Measurements from ENCODE around the gene TMEM9.

TMEM9 gene

GRCh38 chr1:201144701-201145100, 9.6 kb downstream of the TMEM9 start:
- no peak for DNase-seq (ENCODE audit: low read depth)

- no peak for DNase-seq (ENCODE audit: low read depth)
These were observed 10.3 kb downstream of the TMEM9 start for GRCh38 chr1:201143726-201144635.

GRCh38 chr1:201142849-201143725, 11.2 kb downstream of the TMEM9 start:
- DNase-seq (ENCODE audit: low read depth) = no peak

- no peak for DNase-seq (ENCODE audit: low read depth)
These were observed 12.0 kb downstream of the TMEM9 start for GRCh38 chr1:201142011-201142848.

- no peak for DNase-seq (ENCODE audit: low read depth)
These were observed 12.9 kb downstream of the TMEM9 start for GRCh38 chr1:201141418-201141817.

- DNase-seq (ENCODE audit: low read depth) = no peak
These were observed 13.4 kb downstream of the TMEM9 start for GRCh38 chr1:201140941-201141260.

- no peak for DNase-seq (ENCODE audit: low read depth)
These were observed 13.9 kb downstream of the TMEM9 start for GRCh38 chr1:201140235-201140940.

GRCh38 chr1:201139756-201140155, 14.5 kb downstream of the TMEM9 start:
- no peak for DNase-seq (ENCODE audit: low read depth)

- DNase-seq (ENCODE audit: low read depth) = no peak
These were observed 15.0 kb downstream of the TMEM9 start for GRCh38 chr1:201139306-201139705.

GRCh38 chr1:201138311-201138840, 15.9 kb downstream of the TMEM9 start:
- DNase-seq (ENCODE audit: low read depth) = no peak

- no peak for DNase-seq (ENCODE audit: low read depth)
These were observed 16.5 kb downstream of the TMEM9 start for GRCh38 chr1:201137579-201138310.

- no peak for DNase-seq (ENCODE audit: low read depth)
These were observed 17.3 kb downstream of the TMEM9 start for GRCh38 chr1:201137024-201137392.

GRCh38 chr1:201136355-201137023, 17.8 kb downstream of the TMEM9 start:
- no peak for DNase-seq (ENCODE audit: low read depth)

GRCh38 chr1:201134405-201134804, 19.9 kb downstream of the TMEM9 start:
- DNase-seq (ENCODE audit: low read depth) = no peak

- no peak for DNase-seq (ENCODE audit: low read depth)
These were observed 22.9 kb downstream of the TMEM9 start for GRCh38 chr1:201131398-201131797.

GRCh38 chr1:201128962-201129361, 25.3 kb downstream of the TMEM9 start:
- no peak for DNase-seq (ENCODE audit: low read depth)

- no peak for DNase-seq (ENCODE audit: low read depth)
These were observed 25.8 kb downstream of the TMEM9 start for GRCh38 chr1:201128476-201128875.

- DNase-seq (ENCODE audit: low read depth) = no peak
These were observed 26.4 kb downstream of the TMEM9 start for GRCh38 chr1:201127755-201128455.

All from stimulated activated CD8-positive, alpha-beta memory T cell treated with anti-CD3 and anti-CD28 coated beads, Interleukin-4, amount 100 ng/mL, for 24 hours (primary cell).